Stimulated activated CD8-positive, alpha-beta memory T cell treated with anti-CD3 and anti-CD28 coated beads, Interleukin-4, amount 100 ng/mL, for 4 hours (primary cell): ENCODE results near the gene ADAMTS20.

Experiments used
- DNase-seq, 2 donors: peaks; one replicate each; pipeline ENCODE4 v3.0.0-alpha.2; 2020; ENCODE audit warnings: low read depth in 2 of 2, low spot score in 1 of 2

ADAMTS20 gene

DNA sequence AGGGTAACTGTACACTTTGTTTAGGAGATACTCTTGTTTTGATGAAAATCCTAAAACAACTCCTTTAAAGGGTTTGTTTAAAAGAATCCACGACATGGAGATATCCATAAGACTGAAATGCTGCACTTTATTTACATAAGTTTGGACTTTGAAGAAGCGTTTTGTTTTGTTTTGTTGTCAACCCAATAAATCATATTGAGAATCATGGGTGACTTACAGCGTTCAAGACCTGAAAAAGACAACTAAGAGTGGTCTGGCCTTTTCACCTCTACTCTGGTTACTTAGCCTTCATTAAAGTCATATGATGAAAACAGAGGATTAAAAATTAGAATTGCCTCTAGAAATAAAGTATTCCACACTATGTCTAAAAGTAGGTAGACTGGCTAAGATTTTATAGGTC, 234.8 kb downstream of the ADAMTS20 start:
- no peak for DNase-seq

DNA sequence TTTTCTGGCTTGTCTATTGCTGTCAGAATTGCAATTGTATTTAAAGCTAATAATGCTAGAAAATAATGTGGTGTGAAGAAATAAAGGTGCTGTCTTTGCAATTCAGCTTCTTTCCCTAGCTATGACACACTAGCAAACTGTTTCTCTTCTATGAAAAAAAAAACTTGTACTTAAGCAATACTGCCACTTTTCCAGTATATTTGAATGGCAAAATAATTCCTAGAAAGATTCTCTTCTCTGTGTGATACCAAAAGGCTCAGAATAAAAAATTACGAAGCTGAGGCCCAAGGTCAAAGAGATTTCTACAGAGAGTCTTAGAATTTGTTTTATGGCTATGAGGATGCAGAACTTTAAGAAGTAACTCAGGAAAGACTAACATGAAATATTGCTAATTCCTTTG, 235.5 kb downstream of the ADAMTS20 start:
- DNase-seq, result no peak

DNA sequence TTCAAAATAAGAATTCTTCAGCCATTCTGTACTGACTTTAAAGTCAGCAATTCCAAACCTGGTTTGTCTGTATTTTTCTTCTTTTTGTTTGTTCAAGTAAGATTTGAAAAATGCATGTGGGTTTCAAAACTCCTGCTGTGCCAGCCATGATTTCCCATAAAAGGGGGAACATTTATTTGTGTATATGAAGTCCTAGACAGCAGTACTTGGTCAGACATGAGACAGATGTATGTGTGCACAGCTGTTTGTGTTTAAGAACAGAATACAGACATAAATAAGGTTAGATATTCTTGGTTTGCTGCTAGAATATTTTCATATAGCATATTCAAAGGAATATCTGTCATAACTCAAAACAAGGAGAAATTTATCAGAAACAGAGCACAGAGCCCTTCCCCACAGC, 236.0 kb downstream of the ADAMTS20 start:
- no peak for DNase-seq

DNA sequence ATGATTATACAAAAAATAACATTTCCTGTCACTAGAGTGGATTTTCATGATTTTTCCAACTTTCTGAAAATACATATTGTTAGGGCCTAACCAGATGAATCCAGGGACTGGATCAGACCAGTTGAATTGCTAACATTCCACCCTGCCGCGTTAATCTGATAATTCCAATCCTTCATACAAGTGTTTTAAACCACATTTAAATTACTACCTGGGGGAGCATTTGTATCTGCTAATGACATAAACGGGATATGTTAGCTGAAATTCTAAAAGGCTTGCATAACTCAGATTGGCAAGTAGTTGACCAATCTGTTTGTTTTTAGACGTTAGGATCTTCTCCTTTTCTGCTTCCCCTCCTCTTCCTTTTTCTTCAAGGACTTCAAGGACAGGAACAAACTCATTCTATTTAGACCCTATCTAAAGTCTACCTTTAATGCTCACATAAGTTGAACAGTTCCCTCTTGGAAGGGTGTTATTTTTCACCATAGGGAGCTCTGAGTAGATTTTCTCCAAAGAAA, 239.0 kb downstream of the ADAMTS20 start:
- no peak for DNase-seq

DNA sequence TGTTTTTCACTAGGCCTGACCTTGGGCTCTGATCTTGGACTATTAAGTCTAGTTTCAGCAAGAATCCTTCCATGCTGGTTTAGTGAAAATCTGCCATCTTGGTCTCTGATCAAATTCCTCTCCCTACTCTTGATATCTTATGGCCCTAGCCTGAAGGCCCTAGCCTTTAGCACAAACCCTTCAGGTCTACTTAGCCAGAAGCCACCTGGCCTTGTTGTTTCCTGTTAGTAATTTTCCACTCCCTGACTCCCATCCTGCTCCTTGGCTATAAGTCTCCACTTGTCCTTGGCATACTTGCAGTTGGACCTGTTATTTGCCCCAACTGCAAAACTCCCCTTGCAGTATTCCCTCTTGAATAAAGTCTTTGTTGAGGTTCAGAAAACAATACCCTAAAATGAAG, 241.4 kb downstream of the ADAMTS20 start:
- DNase-seq, result no peak

DNA sequence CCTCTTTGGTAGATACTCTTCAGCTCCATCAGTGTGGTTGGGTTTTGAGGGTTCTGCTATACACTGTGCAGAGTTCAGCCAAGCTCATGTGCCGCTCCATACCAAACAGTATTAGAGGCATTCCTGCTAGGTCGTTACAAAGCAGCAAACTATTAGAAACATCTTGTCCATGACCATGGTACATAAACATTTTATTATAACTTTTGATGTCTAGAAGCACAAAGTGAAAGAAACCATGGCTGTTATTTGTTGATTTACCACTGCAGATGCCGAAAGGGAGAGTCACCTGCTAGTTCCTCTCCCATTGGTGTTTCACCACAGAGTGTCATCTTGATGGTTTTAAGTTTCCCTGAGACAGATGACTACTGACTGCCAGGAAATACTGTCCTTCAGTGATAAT, 242.0 kb downstream of the ADAMTS20 start:
- no peak for DNase-seq

DNA sequence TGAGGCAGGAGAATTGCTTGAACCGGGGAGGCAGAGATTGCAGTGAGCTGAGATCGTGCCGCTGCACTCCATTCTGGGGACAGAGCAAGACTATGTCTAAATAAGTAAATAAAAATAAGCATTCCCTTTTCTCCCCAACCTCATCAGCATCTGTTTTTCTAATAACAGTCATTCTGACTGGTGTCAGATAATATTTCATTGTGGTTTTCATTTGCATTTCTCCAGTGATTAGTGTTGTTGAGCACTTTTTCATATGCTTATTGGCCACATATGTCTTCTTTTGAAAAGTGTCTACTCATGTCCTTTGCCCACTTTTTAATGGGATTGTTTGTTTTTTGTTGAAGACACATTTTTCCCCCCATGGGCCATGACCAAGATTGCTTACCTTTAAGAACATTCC, 243.2 kb downstream of the ADAMTS20 start:
- DNase-seq, result no peak

DNA sequence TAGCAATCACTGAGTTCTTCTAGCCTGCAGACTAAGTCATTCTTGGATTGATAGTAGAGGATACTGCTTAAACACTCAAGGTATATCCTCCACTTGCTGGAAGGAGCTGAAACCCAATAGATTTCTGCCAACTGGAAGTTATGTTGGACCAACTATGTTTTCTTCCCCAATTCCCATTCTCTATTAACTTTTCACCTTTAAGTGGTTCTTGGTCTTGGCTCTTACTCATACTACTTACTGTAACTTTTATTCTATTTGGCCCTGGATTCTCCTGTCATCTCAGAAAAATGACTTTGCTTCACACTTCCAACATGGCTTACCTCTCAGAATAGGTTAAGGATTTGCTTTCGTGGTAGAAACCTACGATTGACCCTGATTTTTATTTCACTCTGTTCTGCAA, 244.9 kb downstream of the ADAMTS20 start:
- no peak for DNase-seq

DNA sequence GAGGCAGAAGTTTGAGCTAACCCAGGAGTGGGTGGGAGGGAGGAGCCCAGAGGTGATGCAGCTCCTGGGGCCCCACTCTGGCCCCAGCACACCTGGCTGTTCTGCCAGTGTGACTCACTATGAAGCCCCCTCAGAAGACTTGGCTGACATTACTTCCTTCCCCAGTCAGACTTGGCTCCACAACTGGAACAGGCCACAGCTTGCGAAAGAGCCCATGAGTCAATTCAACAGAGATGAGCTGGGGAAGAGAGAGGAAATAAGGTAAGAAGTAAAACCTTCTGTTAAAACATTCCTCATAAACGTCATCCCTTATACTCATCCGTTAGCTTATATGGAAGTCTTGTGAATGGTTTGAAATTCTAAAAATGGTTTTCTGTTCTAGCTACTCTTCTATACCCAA, 245.9 kb downstream of the ADAMTS20 start:
- DNase-seq, result no peak

DNA sequence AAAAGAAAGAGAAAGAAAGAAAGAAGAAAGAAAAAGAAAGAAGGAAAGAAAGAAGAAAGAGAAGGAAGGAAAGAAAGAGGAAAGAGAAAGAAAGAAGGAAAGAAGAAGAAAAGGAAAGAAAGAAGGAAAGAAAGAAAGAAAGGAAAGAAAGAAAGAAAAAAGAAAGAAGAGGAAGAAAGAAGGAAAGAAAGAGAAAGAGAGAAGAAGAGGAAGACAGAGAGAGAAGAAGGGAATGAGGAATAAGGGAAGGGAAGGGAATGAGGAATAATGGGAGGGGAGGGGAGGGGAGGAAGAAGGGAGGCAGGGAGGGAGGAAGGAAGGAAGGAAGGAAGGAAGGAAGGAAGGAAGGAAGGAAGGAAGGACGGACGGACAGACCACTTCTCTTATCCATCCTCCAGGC, 246.9 kb downstream of the ADAMTS20 start:
- DNase-seq, result no peak
